Ishikawa (cell line): ENCODE data around the gene EIF1AD.

ENCODE experiments used
- CEBPB ChIP-seq: IDR thresholded peaks from 2 replicates; pipeline ENCODE4 v1.6.1; 2012
- EGR1 ChIP-seq: IDR thresholded peaks from 2 replicates; pipeline ENCODE4 v1.6.1; 2012
- EP300 ChIP-seq: IDR thresholded peaks from 2 replicates; pipeline ENCODE4 v1.6.1; 2012; ENCODE audit warnings: borderline replicate concordance
- MAX ChIP-seq: IDR thresholded peaks from 2 replicates; pipeline ENCODE4 v1.6.1; 2012
- NFIC ChIP-seq: IDR thresholded peaks from 2 replicates; pipeline ENCODE4 v1.6.1; 2012
- REST ChIP-seq: IDR thresholded peaks from 2 replicates; pipeline ENCODE4 v1.6.1; 2012; ENCODE audit warnings: low read depth, mild to moderate bottlenecking
- TAF1 ChIP-seq: IDR thresholded peaks from 2 replicates; pipeline ENCODE4 v1.6.1; 2012; ENCODE audit warnings: low read depth, mild to moderate bottlenecking
- USF1 ChIP-seq: IDR thresholded peaks from 2 replicates; pipeline ENCODE4 v1.6.1; 2012
- ZBTB7A ChIP-seq: IDR thresholded peaks from 2 replicates; pipeline ENCODE4 v1.6.1; 2012; ENCODE audit warnings: low read depth

- TF ChIP-seq NFIC (no peak), CEBPB (no peak), EP300 (no peak), TAF1 (no peak), ZBTB7A (no peak), REST (no peak), MAX (no peak), EGR1 (no peak), USF1 (no peak)
Observed at GRCh38 chr11:65968600-65969482, 33.1 kb downstream of the EIF1AD start.
